ENCODE results near the gene ZMYND8.

DNA sequence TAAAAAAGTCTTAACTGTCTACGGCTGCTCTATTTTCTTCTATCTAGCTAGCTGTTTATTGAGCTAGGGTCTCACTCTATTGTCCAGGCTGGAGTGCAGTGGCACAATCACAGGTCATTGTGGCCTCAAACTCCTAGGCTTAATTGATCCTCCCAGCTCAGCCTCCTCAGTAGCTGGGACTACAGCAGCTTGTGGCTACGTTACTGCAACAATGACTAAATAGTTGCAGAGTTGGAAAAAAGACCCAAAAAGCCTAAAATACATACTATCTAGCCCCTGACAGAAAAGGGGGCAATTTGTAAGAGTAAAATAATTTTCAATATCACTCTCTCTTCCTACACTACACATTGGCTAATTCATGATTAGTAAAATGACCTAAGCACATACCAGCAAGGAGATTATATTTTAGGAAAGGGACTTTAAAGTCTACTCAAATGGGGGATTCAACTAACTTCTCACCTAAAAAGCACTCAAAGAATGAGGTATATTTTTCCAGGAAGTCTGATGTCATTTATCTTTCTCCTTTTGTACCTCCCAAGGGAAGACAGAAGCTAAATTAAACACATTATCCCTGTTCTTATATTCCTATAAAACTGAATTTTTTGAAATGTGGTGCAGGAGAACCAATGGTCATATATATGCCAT, 82.8 kb downstream of the ZMYND8 start:
- TF ChIP-seq, protein P1, sequence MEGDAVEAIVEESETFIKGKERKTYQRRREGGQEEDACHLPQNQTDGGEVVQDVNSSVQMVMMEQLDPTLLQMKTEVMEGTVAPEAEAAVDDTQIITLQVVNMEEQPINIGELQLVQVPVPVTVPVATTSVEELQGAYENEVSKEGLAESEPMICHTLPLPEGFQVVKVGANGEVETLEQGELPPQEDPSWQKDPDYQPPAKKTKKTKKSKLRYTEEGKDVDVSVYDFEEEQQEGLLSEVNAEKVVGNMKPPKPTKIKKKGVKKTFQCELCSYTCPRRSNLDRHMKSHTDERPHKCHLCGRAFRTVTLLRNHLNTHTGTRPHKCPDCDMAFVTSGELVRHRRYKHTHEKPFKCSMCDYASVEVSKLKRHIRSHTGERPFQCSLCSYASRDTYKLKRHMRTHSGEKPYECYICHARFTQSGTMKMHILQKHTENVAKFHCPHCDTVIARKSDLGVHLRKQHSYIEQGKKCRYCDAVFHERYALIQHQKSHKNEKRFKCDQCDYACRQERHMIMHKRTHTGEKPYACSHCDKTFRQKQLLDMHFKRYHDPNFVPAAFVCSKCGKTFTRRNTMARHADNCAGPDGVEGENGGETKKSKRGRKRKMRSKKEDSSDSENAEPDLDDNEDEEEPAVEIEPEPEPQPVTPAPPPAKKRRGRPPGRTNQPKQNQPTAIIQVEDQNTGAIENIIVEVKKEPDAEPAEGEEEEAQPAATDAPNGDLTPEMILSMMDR (IDR thresholded peaks at IDR 0.05) = no peak
- TF ChIP-seq POLR2A (IDR thresholded peaks at IDR 0.05) = no peak
- TF ChIP-seq POLR2AphosphoS5 (IDR thresholded peaks at IDR 0.05) = no peak
